Measurements from ENCODE around the gene A1CF. TPM values are rescaled to one million over a fixed set of nuclear protein-coding genes. Genes with fewer than 3 reads are reported as not detected.

Gene A1CF
- polyA plus RNA-seq, 1 experiment: not detected

DNA sequence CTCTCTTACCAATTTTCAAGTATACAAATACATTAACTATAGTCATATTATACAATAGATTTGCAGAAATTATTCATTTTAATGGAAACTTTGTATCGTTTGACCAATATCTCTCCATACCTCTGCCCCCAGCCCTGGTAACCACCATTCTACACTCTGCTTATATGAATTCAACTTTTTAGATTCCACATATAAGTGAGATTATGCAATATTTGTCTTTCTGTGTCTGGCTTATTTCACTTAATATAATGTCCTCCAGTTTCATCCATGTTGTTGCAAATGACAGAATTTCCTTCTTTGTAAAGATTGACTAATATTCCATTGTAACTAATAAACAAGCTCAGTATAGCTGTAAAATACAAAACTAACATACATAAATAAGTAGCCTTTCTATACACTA, 55.4 kb downstream of the A1CF start:
- CTCF ChIA-PET: no interaction called here
- H3K27me3 ChIP-seq (ENCODE audit: control insufficient read depth, insufficient read depth, low read length): no peaks in the 10 kb centered on the region

DNA sequence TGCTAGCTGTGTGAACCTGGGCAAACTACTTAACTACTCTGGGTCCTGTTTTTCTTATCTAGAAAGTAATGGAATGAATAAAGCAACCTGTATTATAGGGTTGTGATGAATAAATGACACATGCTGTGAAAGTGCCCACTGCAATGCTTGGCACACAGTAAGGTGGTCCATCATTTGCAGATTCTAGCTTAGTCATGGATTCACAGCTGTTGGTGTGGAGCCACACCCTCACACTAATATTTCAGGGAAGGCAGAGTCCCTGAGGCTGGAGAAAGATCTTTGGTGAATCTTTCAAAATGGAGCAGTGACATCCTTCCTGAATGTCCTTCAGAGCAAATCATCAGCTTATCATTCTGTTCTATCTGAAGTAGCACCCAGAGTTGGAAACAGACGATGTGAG, 60.6 kb downstream of the A1CF start:
- TF ChIP-seq, protein P1, sequence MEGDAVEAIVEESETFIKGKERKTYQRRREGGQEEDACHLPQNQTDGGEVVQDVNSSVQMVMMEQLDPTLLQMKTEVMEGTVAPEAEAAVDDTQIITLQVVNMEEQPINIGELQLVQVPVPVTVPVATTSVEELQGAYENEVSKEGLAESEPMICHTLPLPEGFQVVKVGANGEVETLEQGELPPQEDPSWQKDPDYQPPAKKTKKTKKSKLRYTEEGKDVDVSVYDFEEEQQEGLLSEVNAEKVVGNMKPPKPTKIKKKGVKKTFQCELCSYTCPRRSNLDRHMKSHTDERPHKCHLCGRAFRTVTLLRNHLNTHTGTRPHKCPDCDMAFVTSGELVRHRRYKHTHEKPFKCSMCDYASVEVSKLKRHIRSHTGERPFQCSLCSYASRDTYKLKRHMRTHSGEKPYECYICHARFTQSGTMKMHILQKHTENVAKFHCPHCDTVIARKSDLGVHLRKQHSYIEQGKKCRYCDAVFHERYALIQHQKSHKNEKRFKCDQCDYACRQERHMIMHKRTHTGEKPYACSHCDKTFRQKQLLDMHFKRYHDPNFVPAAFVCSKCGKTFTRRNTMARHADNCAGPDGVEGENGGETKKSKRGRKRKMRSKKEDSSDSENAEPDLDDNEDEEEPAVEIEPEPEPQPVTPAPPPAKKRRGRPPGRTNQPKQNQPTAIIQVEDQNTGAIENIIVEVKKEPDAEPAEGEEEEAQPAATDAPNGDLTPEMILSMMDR (IDR thresholded peaks at IDR 0.05; ENCODE audit: insufficient read depth, low read depth, low read length): no peak
- no peak overlapping the region for H3K4me3 ChIP-seq (ENCODE audit: low read depth, low read length)
- 0 out of 2 replicates have a peak, but pooled peaks cover 1% of the 10 kb centered on the region for H3K27me3 ChIP-seq (ENCODE audit: control insufficient read depth, insufficient read depth, low read length)
- CTCF ChIA-PET: interaction anchor here (0.9 kb wide), 1 partner anchor 12 kb away, joined by 3 read pairs; no protein-coding TSS in a partner anchor
- H3K36me3 ChIP-seq (ENCODE audit: control insufficient read depth, insufficient read depth, low read length): no peaks in the 10 kb centered on the region
- POLR2A ChIA-PET: no interaction called here
- DNase-seq (ENCODE audit: low read depth): no peak

More for the DNA sequence above, 55.4 kb downstream of the A1CF start:
- POLR2A ChIA-PET: no interaction called here
- Histone ChIP-seq H3K4me3 (ENCODE audit: low read depth, low read length) (no peak overlapping the region), H3K36me3 (ENCODE audit: control insufficient read depth, insufficient read depth, low read length) (no peaks in the 10 kb centered on the region)
- TF ChIP-seq, protein P1 (IDR thresholded peaks at IDR 0.05; ENCODE audit: insufficient read depth, low read depth, low read length): no peak
- no peak for DNase-seq (ENCODE audit: low read depth)

DNA sequence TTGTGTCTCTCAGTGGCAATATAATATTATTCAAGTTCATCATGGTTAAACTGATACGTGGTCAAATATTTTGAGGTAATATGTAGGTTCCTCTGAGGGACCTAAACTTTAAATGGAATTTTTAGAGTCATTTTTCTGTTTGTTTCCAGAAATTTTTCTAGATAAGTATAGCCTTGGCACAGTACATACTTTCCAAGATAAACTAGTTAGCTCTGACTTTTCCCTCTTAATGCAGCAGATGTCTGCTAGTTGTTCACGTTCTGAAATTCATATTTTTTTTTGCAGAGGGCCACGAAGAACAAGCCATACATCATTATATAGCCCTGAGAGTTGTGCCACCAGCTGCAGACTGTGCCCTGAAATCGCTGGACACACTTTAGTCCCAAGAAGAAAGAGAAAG, 61.6 kb downstream of the A1CF start:
- TF ChIP-seq, protein P1 (IDR thresholded peaks at IDR 0.05; ENCODE audit: insufficient read depth, low read depth, low read length): no peak

DNA sequence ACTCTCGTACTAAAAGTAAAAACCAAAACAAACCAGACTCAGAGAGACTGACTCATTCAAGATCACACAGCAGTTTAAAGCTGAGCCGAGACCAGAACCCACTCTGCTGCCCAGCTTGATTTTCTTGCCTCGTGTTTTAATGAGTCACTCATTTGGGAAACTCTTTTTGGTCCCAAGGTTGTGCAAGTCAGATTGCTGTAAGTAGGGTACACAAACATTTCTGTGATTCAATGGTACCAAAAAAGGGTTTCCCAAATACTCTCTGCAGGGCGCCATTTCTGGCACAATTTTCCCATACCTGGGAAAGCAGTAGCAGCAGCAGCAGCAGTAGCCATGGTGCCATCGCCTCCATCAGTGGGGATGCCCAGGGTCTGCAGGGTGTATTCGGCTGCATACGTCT, 75.8 kb downstream of the A1CF start:
- DNase-seq (ENCODE audit: low read depth): no peak
- TF ChIP-seq, protein P1 (IDR thresholded peaks at IDR 0.05; ENCODE audit: insufficient read depth, low read depth, low read length): no peak
- no peaks in the 10 kb centered on the region for H3K36me3 ChIP-seq (ENCODE audit: control insufficient read depth, insufficient read depth, low read length)
- no peak overlapping the region for H3K4me3 ChIP-seq (ENCODE audit: low read depth, low read length)
- ChIA-PET CTCF (no interaction called here), POLR2A (no interaction called here)
- no peaks in the 10 kb centered on the region for H3K27me3 ChIP-seq (ENCODE audit: control insufficient read depth, insufficient read depth, low read length)

More for the DNA sequence above, 61.6 kb downstream of the A1CF start:
- CTCF ChIA-PET: no interaction called here
- POLR2A ChIA-PET: no interaction called here
- DNase-seq (ENCODE audit: low read depth): no peak
- Histone ChIP-seq H3K27me3 (ENCODE audit: control insufficient read depth, insufficient read depth, low read length) (0 out of 2 replicates have a peak, but pooled peaks cover 1% of the 10 kb centered on the region), H3K4me3 (ENCODE audit: low read depth, low read length) (no peak overlapping the region), H3K36me3 (ENCODE audit: control insufficient read depth, insufficient read depth, low read length) (no peaks in the 10 kb centered on the region)

DNA sequence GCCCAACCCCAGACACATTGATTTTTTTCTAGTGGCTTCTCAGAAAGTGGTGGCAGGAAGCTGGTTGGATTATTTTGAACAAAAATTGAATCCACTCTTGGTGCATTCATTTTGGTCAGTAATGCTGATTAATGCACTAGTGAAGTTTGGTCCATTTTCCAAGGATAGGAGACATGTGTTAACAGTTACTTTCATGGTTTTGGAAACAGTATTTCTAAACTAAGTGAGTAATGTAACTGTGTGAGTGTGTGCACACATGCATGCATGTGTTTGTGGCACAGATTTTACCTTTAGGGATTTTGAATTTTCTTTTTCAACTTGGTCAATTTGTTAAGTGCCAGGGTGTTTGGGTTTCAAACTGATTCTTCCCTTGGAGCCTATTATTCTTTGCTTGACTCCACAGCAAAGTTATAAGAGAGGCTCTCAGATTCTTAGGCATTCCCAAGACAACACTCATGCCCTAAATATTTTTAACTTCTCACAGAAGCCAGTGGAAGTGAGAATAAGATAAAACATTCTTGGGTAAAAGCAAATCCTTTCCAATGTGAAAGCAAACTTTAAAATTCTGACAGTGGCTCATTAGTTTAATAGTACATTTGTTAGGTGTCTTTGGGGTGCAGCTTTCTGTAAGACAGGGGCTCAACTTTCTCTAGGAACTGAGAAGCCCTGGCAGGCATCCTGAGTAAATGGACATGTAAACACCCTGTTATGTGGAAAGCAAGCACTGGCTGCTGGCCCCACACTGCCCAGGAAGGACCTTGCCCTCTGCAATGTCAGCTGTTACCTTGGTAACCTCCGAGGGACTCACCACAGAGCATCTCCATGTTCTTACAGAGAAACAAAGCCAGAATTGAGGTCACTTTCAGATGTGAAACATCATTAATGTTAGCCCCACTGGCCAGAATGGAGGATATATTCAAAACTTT, 77.3 kb downstream of the A1CF start:
- ChIA-PET CTCF (no interaction called here), POLR2A (no interaction called here)
- TF ChIP-seq, protein P1 (IDR thresholded peaks at IDR 0.05; ENCODE audit: insufficient read depth, low read depth, low read length): no peak
- H3K27me3 ChIP-seq (ENCODE audit: control insufficient read depth, insufficient read depth, low read length): no peaks in the 10 kb centered on the region
- DNase-seq (ENCODE audit: low read depth): peak; percentile 9
- H3K36me3 ChIP-seq (ENCODE audit: control insufficient read depth, insufficient read depth, low read length): no peaks in the 10 kb centered on the region
- H3K4me3 ChIP-seq (ENCODE audit: low read depth, low read length): no peak overlapping the region

Measured in BJ (cell line).